GM23338 (cell line): ENCODE data around the gene KIFC3.

Experiments used
- CREB1 ChIP-seq: fragments of 250-450 bp; sonication (Bioruptor Pico); IDR thresholded peaks from 2 replicates; pipeline ENCODE4 v1.5.0; 2020; ENCODE audit warnings: low read depth, mild to moderate bottlenecking, moderate library complexity
- EZH2 ChIP-seq: fragments of 200-600 bp; sonication (generic); IDR thresholded peaks from one replicate; pipeline ENCODE4 v1.8.0; 2017; ENCODE audit warnings: antibody characterized with exemption, mild to moderate bottlenecking, low read depth; ENCODE audit not compliant: unreplicated experiment
- EZH2phosphoT487 ChIP-seq: fragments of 200-600 bp; sonication (generic); IDR thresholded peaks from one replicate; pipeline ENCODE4 v1.8.1; 2018; ENCODE audit warnings: antibody characterized with exemption; ENCODE audit not compliant: unreplicated experiment
- JUNB ChIP-seq: IDR thresholded peaks from one replicate; pipeline ENCODE4 v1.6.1; 2016; ENCODE audit warnings: antibody characterized with exemption; ENCODE audit not compliant: unreplicated experiment
- POLR2AphosphoS5 ChIP-seq: IDR thresholded peaks from 2 replicates; pipeline ENCODE4 v1.6.1; 2016; ENCODE audit warnings: antibody characterized with exemption, low read depth
- TF ChIP-seq, protein P1 (sequence below), 2 experiments: fragments of 200-600 bp in 1 of 2; sonication (generic) in 1 of 2; conservative IDR thresholded peaks; 2 replicates each; pipeline versions ENCODE4 v1.5.1 to v1.6.1; 2016 to 2017; ENCODE audit warnings: antibody characterized with exemption in 2 of 2, low read depth in 2 of 2, mild to moderate bottlenecking in 2 of 2, moderate library complexity in 1 of 2
- TF ChIP-seq, protein P2 (sequence below): IDR thresholded peaks from one replicate; pipeline ENCODE4 v1.6.1; 2018; ENCODE audit warnings: antibody characterized with exemption; ENCODE audit not compliant: unreplicated experiment

DNA sequence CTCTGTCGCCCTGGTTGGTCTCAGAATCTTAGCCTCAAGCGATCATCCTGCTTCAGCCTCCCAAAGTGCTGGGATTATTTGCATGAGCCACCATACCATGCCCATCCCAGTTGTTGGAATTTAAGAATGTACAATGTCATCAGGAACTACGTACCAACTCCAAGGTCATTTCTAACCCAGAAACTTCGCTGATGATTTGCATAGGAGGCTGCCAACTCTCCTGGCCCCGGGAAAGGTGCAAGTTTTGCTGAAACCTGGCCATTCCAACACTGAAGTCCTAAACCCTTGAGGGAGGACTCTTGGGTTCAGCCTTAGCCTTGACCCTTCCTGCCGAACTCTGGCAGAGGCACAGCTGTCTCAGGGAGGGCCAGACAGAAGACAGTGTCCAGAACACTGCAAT lies 2.9 kb upstream of the KIFC3 start:
- TF ChIP-seq POLR2AphosphoS5 (no peak), JUNB (no peak), EZH2 (no peak), CREB1 (CRISPR knock-in tag) (no peak), EZH2phosphoT487 (no peak)
- TF ChIP-seq, protein P1, sequence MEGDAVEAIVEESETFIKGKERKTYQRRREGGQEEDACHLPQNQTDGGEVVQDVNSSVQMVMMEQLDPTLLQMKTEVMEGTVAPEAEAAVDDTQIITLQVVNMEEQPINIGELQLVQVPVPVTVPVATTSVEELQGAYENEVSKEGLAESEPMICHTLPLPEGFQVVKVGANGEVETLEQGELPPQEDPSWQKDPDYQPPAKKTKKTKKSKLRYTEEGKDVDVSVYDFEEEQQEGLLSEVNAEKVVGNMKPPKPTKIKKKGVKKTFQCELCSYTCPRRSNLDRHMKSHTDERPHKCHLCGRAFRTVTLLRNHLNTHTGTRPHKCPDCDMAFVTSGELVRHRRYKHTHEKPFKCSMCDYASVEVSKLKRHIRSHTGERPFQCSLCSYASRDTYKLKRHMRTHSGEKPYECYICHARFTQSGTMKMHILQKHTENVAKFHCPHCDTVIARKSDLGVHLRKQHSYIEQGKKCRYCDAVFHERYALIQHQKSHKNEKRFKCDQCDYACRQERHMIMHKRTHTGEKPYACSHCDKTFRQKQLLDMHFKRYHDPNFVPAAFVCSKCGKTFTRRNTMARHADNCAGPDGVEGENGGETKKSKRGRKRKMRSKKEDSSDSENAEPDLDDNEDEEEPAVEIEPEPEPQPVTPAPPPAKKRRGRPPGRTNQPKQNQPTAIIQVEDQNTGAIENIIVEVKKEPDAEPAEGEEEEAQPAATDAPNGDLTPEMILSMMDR (conservative IDR thresholded peaks at IDR 0.05; ENCODE audit: low read depth in 2 of 2): no peak
- TF ChIP-seq, protein P2, sequence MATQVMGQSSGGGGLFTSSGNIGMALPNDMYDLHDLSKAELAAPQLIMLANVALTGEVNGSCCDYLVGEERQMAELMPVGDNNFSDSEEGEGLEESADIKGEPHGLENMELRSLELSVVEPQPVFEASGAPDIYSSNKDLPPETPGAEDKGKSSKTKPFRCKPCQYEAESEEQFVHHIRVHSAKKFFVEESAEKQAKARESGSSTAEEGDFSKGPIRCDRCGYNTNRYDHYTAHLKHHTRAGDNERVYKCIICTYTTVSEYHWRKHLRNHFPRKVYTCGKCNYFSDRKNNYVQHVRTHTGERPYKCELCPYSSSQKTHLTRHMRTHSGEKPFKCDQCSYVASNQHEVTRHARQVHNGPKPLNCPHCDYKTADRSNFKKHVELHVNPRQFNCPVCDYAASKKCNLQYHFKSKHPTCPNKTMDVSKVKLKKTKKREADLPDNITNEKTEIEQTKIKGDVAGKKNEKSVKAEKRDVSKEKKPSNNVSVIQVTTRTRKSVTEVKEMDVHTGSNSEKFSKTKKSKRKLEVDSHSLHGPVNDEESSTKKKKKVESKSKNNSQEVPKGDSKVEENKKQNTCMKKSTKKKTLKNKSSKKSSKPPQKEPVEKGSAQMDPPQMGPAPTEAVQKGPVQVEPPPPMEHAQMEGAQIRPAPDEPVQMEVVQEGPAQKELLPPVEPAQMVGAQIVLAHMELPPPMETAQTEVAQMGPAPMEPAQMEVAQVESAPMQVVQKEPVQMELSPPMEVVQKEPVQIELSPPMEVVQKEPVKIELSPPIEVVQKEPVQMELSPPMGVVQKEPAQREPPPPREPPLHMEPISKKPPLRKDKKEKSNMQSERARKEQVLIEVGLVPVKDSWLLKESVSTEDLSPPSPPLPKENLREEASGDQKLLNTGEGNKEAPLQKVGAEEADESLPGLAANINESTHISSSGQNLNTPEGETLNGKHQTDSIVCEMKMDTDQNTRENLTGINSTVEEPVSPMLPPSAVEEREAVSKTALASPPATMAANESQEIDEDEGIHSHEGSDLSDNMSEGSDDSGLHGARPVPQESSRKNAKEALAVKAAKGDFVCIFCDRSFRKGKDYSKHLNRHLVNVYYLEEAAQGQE: no peak
